Activated CD4-positive, alpha-beta T cell treated with anti-CD3 and anti-CD28 coated beads for 36 hours (primary cell): ENCODE data around the gene ARRDC1. TPM values are rescaled to one million over a fixed set of nuclear protein-coding genes. Genes with fewer than 3 reads are reported as not detected.
A peak's percentile ranks its signal among the peaks of the same experiment; 100 is the strongest.

Experiments used
- ATAC-seq: fragments of 200-7000 bp; cut with Tn5 transposase; one replicate; pipeline ENCODE4 v1.10.0; 2021; ENCODE audit warnings: mild to moderate bottlenecking, moderate library complexity
- CTCF ChIA-PET: fragments of 350-600 bp; sonication (Branson Sonifier 250); formaldehyde crosslinking; loops from one replicate; lab custom pipeline; 2021; ENCODE audit warnings: antibody characterized with exemption; lab: Charles Lee
- POLR2A ChIA-PET: fragments of 350-600 bp; sonication (Branson Sonifier 250); formaldehyde crosslinking; loops from one replicate; lab custom pipeline; 2021; ENCODE audit warnings: antibody characterized with exemption, inconsistent platforms; lab: Charles Lee
- DNase-seq: peaks from one replicate; pipeline ENCODE4 v3.0.0-alpha.2; 2020
- H3K27ac Mint-ChIP-seq: one replicate; pipeline ENCODE4 v1.8.0; 2021; ENCODE audit warnings: mixed read lengths
- H3K27me3 Mint-ChIP-seq: one replicate; pipeline ENCODE4 v1.8.0; 2021; ENCODE audit warnings: mixed read lengths
- H3K36me3 Mint-ChIP-seq: one replicate; pipeline ENCODE4 v1.8.0; 2021; ENCODE audit warnings: low read depth, mixed read lengths
- H3K4me1 Mint-ChIP-seq: one replicate; pipeline ENCODE4 v1.8.0; 2021; ENCODE audit warnings: mixed read lengths
- H3K4me3 Mint-ChIP-seq: one replicate; pipeline ENCODE4 v1.8.0; 2021; ENCODE audit warnings: mild to moderate bottlenecking, moderate library complexity, mixed read lengths
- H3K9me3 Mint-ChIP-seq: one replicate; pipeline ENCODE4 v1.8.0; 2021; ENCODE audit warnings: low read depth, mixed read lengths
- intact Hi-C, 2 experiments: fragments of 100-400 bp; cut with DNase I in 1 of 2; cut with micrococcal nuclease in 1 of 2; formaldehyde crosslinking; loops; one replicate each; pipeline versions ENCODE4 v1.14.2 to v1.15.1; 2022 to 2024; cut with DNase I, micrococcal nuclease
- total RNA-seq, 2 experiments: library from RNA; stranded (reverse); gene quantifications; one replicate each; pipeline ENCODE4 v1.2.3, GENCODE V29; 2021

The ARRDC1 gene
- total RNA-seq, 2 experiments from 2014 or later = 32.4 to 41.6 TPM

- DNase-seq (no peak), ATAC-seq (no peak)
- POLR2A ChIA-PET = interaction anchor here (0.6 kb wide), 1 partner anchor 11 kb away, joined by 3 read pairs; no protein-coding TSS in a partner anchor
- Mint-ChIP-seq H3K4me3 (no peak overlapping the region), H3K27ac (no peak overlapping the region), H3K4me1 (peaks cover 28% of the 10 kb centered on the region), H3K36me3 (peaks cover 30% of the 10 kb centered on the region), H3K9me3 (no peaks in the 10 kb centered on the region), H3K27me3 (no peaks in the 10 kb centered on the region)
- intact Hi-C loops = no loop called here
- CTCF ChIA-PET = no interaction called here
Measured at GRCh38 chr9:137575716-137576411, 29.6 kb upstream of the ARRDC1 start.

GRCh38 chr9:137578518-137579258, 26.8 kb upstream of the ARRDC1 start, which contains the start of gene DPH7:
Gene DPH7, minus strand, starts transcription at chr9:137578925. Its CDS starts 148 bp downstream, at chr9:137578777.
- no peaks in the 10 kb centered on the region for H3K27me3 Mint-ChIP-seq
- H3K4me1 Mint-ChIP-seq = peaks cover 28% of the 10 kb centered on the region
- DNase-seq (peak; percentile 98), ATAC-seq (peak; percentile 99)
- intact Hi-C loops = loop anchor here in 1 of 2 experiments (1.0 to 2.0 kb wide), 5 partner anchors 12 to 44 kb away; partner anchors contain the start of genes ARRDC1, MRPL41 and ZMYND19
- peaks cover 36% of the 10 kb centered on the region for H3K36me3 Mint-ChIP-seq
- ChIA-PET POLR2A (no interaction called here), CTCF (interaction anchor here (0.7 to 2.7 kb wide), 8 partner anchors 10 to 692 kb away, joined by 3 to 12 read pairs (median 5); partner anchors contain the start of genes MRPL41, TRAF2 and ZMYND19)
- no peaks in the 10 kb centered on the region for H3K9me3 Mint-ChIP-seq
- peak within 1 kb of the TSS; percentile 55 for H3K27ac Mint-ChIP-seq
- H3K4me3 Mint-ChIP-seq = peak within 1 kb of the TSS; percentile 80

GRCh38 chr9:137579259-137579604, 26.3 kb upstream of the ARRDC1 start:
- DNase-seq (no peak), ATAC-seq (no peak)
- peak overlapping the region; percentile 80 for H3K4me3 Mint-ChIP-seq
- peaks cover 36% of the 10 kb centered on the region for H3K36me3 Mint-ChIP-seq
- no peaks in the 10 kb centered on the region for H3K9me3 Mint-ChIP-seq
- peak overlapping the region; percentile 55 for H3K27ac Mint-ChIP-seq
- H3K4me1 Mint-ChIP-seq = peaks cover 28% of the 10 kb centered on the region
- H3K27me3 Mint-ChIP-seq = no peaks in the 10 kb centered on the region
- intact Hi-C loops = loop anchor here in 1 of 2 experiments (2.0 kb wide), 1 partner anchor 44 kb away; no protein-coding TSS in a partner anchor
- POLR2A ChIA-PET = no interaction called here
- CTCF ChIA-PET = interaction anchor here (0.7 to 2.7 kb wide), 6 partner anchors 9 to 693 kb away, joined by 3 to 12 read pairs (median 5); partner anchors contain the start of genes MRPL41, TRAF2 and ZMYND19

- intact Hi-C loops = no loop called here
- POLR2A ChIA-PET = interaction anchor here (1.0 kb wide), 1 partner anchor 8 kb away, joined by 4 read pairs; no protein-coding TSS in a partner anchor
- H3K27me3 Mint-ChIP-seq = no peaks in the 10 kb centered on the region
- no peaks in the 10 kb centered on the region for H3K9me3 Mint-ChIP-seq
- H3K4me1 Mint-ChIP-seq = peaks cover 23% of the 10 kb centered on the region
- H3K27ac Mint-ChIP-seq = no peak overlapping the region
- no peak overlapping the region for H3K4me3 Mint-ChIP-seq
- DNase-seq = peak; percentile 39
- peaks cover 30% of the 10 kb centered on the region for H3K36me3 Mint-ChIP-seq
- ATAC-seq = no peak
- CTCF ChIA-PET = interaction anchor here (1.5 to 2.7 kb wide), 2 partner anchors 8 to 11 kb away, joined by 6 to 12 read pairs; partner anchors contain the start of gene ZMYND19
Measured at GRCh38 chr9:137580209-137580953, 25.1 kb upstream of the ARRDC1 start.

GRCh38 chr9:137580954-137581322, 24.5 kb upstream of the ARRDC1 start:
- Mint-ChIP-seq H3K4me1 (peaks cover 18% of the 10 kb centered on the region), H3K27ac (no peak overlapping the region), H3K9me3 (no peaks in the 10 kb centered on the region), H3K27me3 (no peaks in the 10 kb centered on the region), H3K4me3 (no peak overlapping the region), H3K36me3 (peaks cover 25% of the 10 kb centered on the region)
- ChIA-PET CTCF (no interaction called here), POLR2A (no interaction called here)
- DNase-seq = no peak
- intact Hi-C loops = no loop called here
- no peak for ATAC-seq

- no peaks in the 10 kb centered on the region for H3K27me3 Mint-ChIP-seq
- no peaks in the 10 kb centered on the region for H3K9me3 Mint-ChIP-seq
- no peak overlapping the region for H3K4me3 Mint-ChIP-seq
- peaks cover 31% of the 10 kb centered on the region for H3K36me3 Mint-ChIP-seq
- peaks cover 11% of the 10 kb centered on the region for H3K4me1 Mint-ChIP-seq
- intact Hi-C loops = no loop called here
- DNase-seq (no peak), ATAC-seq (no peak)
- CTCF ChIA-PET = no interaction called here
- POLR2A ChIA-PET = no interaction called here
- H3K27ac Mint-ChIP-seq = no peak overlapping the region
Measured at GRCh38 chr9:137581361-137582285, 23.9 kb upstream of the ARRDC1 start.

GRCh38 chr9:137582286-137582860, 23.1 kb upstream of the ARRDC1 start:
- CTCF ChIA-PET = no interaction called here
- Mint-ChIP-seq H3K27ac (no peak overlapping the region), H3K4me3 (no peak overlapping the region), H3K9me3 (no peaks in the 10 kb centered on the region), H3K36me3 (peaks cover 36% of the 10 kb centered on the region), H3K27me3 (no peaks in the 10 kb centered on the region), H3K4me1 (peaks cover 6% of the 10 kb centered on the region)
- intact Hi-C loops = no loop called here
- DNase-seq (peak; percentile 46), ATAC-seq (no peak)
- POLR2A ChIA-PET = no interaction called here

GRCh38 chr9:137583347-137583746, 22.1 kb upstream of the ARRDC1 start:
- no peak overlapping the region for H3K4me3 Mint-ChIP-seq
- H3K27me3 Mint-ChIP-seq = no peaks in the 10 kb centered on the region
- no peak for ATAC-seq
- ChIA-PET CTCF (no interaction called here), POLR2A (no interaction called here)
- peaks cover 45% of the 10 kb centered on the region for H3K36me3 Mint-ChIP-seq
- intact Hi-C loops = no loop called here
- no peak overlapping the region for H3K27ac Mint-ChIP-seq
- H3K4me1 Mint-ChIP-seq = peaks cover 10% of the 10 kb centered on the region
- H3K9me3 Mint-ChIP-seq = no peaks in the 10 kb centered on the region
- DNase-seq = no peak

GRCh38 chr9:137583957-137584356, 21.5 kb upstream of the ARRDC1 start:
- ATAC-seq (no peak), DNase-seq (no peak)
- no peaks in the 10 kb centered on the region for H3K27me3 Mint-ChIP-seq
- no peaks in the 10 kb centered on the region for H3K9me3 Mint-ChIP-seq
- POLR2A ChIA-PET = no interaction called here
- intact Hi-C loops = no loop called here
- peaks cover 15% of the 10 kb centered on the region for H3K4me1 Mint-ChIP-seq
- H3K36me3 Mint-ChIP-seq = peaks cover 46% of the 10 kb centered on the region
- H3K27ac Mint-ChIP-seq = no peak overlapping the region
- CTCF ChIA-PET = interaction anchor here (0.6 kb wide), 1 partner anchor 10 kb away, joined by 3 read pairs; no protein-coding TSS in a partner anchor
- no peak overlapping the region for H3K4me3 Mint-ChIP-seq

- CTCF ChIA-PET = no interaction called here
- intact Hi-C loops = no loop called here
- ATAC-seq (no peak), DNase-seq (no peak)
- peaks cover 17% of the 10 kb centered on the region for H3K4me1 Mint-ChIP-seq
- peaks cover 47% of the 10 kb centered on the region for H3K36me3 Mint-ChIP-seq
- no peaks in the 10 kb centered on the region for H3K27me3 Mint-ChIP-seq
- no peak overlapping the region for H3K4me3 Mint-ChIP-seq
- H3K9me3 Mint-ChIP-seq = no peaks in the 10 kb centered on the region
- no peak overlapping the region for H3K27ac Mint-ChIP-seq
- POLR2A ChIA-PET = interaction anchor here (0.7 kb wide), 1 partner anchor 10 kb away, joined by 3 read pairs; no protein-coding TSS in a partner anchor
Measured at GRCh38 chr9:137586854-137587253, 18.6 kb upstream of the ARRDC1 start.
